HG03460 (cell line): ENCODE results near the gene TRIM58.

Source experiments
- ATAC-seq: cut with Tn5 transposase; IDR thresholded peaks from one replicate; pipeline ENCODE4 v1.9.1; 2021; ENCODE audit not compliant: unreplicated experiment

Gene TRIM58

GRCh38 chr1:247857069-247857984 lies at the start of gene TRIM58:
Gene TRIM58 (plus strand): TSS chr1:247857187. CDS start chr1:247857247, 60 bp downstream.
- peak; percentile 42 for ATAC-seq

- ATAC-seq: no peak
Measured at GRCh38 chr1:247812637-247813036, 44.4 kb upstream of the TRIM58 start.

- ATAC-seq: no peak
Measured at GRCh38 chr1:247822060-247822459, 34.9 kb upstream of the TRIM58 start.

- ATAC-seq: no peak
Measured at GRCh38 chr1:247824023-247824422, 33.0 kb upstream of the TRIM58 start, which contains the start of gene OR14A16. Gene OR14A16 (minus strand): TSS chr1:247824119. CDS start chr1:247815729, 8,390 bp downstream.

GRCh38 chr1:247825362-247825761 lies 31.6 kb upstream of the TRIM58 start:
- ATAC-seq: no peak

GRCh38 chr1:247829656-247830055 lies 27.3 kb upstream of the TRIM58 start:
- no peak for ATAC-seq

- ATAC-seq: no peak
Measured at GRCh38 chr1:247833601-247834000, 23.4 kb upstream of the TRIM58 start.

- no peak for ATAC-seq
Measured at GRCh38 chr1:247840818-247841217, 16.2 kb upstream of the TRIM58 start.

- ATAC-seq: no peak
Measured at GRCh38 chr1:247841796-247842195, 15.2 kb upstream of the TRIM58 start, which contains the start of gene OR11L1. Gene OR11L1 (minus strand): TSS chr1:247841896. CDS start chr1:247841896, 0 bp downstream.

- no peak for ATAC-seq
Measured at GRCh38 chr1:247843411-247843810, 13.6 kb upstream of the TRIM58 start.

GRCh38 chr1:247845011-247845692 lies 11.8 kb upstream of the TRIM58 start:
- ATAC-seq: no peak

- ATAC-seq: no peak
Measured at GRCh38 chr1:247845693-247846017, 11.3 kb upstream of the TRIM58 start.

- no peak for ATAC-seq
Measured at GRCh38 chr1:247848346-247848745, 8.6 kb upstream of the TRIM58 start.

- ATAC-seq: no peak
Measured at GRCh38 chr1:247849616-247850015, 7.4 kb upstream of the TRIM58 start.

GRCh38 chr1:247854899-247855545 lies 2.0 kb upstream of the TRIM58 start:
- no peak for ATAC-seq

- ATAC-seq: no peak
Measured at GRCh38 chr1:247855911-247856310, 1.1 kb upstream of the TRIM58 start.

GRCh38 chr1:247857985-247858619 lies 1.1 kb downstream of the TRIM58 start:
- no peak for ATAC-seq

- ATAC-seq: no peak
Measured at GRCh38 chr1:247862756-247863155, 5.8 kb downstream of the TRIM58 start.

GRCh38 chr1:247864644-247865043 lies 7.7 kb downstream of the TRIM58 start:
- no peak for ATAC-seq

- ATAC-seq: no peak
Measured at GRCh38 chr1:247865416-247865815, 8.4 kb downstream of the TRIM58 start.

GRCh38 chr1:247883346-247883745 lies 26.4 kb downstream of the TRIM58 start:
- ATAC-seq: no peak
